Measurements from ENCODE around the gene TMEM269.

DNA sequence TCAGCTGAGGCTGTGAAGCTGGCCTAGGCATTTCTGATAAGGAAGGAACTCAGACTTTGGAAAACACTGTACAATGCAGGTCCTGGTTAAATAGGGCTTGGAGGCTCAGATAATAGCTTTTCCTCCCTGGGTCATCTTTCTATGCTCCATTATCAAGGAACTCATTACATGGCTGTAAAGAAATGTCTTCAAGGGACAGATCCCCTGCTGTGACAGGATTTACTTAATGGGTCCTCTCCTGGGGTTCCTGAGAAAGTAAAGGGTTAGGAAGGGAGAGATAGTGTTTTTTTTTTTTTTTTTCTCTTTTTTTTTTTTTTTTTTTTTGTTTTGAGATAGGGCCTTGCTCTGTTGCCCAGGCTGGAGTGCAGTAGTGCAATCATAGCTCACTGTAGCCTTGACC is 46.5 kb downstream of the TMEM269 start:
- TF ChIP-seq, protein P1, sequence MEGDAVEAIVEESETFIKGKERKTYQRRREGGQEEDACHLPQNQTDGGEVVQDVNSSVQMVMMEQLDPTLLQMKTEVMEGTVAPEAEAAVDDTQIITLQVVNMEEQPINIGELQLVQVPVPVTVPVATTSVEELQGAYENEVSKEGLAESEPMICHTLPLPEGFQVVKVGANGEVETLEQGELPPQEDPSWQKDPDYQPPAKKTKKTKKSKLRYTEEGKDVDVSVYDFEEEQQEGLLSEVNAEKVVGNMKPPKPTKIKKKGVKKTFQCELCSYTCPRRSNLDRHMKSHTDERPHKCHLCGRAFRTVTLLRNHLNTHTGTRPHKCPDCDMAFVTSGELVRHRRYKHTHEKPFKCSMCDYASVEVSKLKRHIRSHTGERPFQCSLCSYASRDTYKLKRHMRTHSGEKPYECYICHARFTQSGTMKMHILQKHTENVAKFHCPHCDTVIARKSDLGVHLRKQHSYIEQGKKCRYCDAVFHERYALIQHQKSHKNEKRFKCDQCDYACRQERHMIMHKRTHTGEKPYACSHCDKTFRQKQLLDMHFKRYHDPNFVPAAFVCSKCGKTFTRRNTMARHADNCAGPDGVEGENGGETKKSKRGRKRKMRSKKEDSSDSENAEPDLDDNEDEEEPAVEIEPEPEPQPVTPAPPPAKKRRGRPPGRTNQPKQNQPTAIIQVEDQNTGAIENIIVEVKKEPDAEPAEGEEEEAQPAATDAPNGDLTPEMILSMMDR (IDR thresholded peaks at IDR 0.05): no peak
- TF ChIP-seq POLR2AphosphoS5 (IDR thresholded peaks at IDR 0.05): no peak
- TF ChIP-seq POLR2A (IDR thresholded peaks at IDR 0.05): no peak

Measured in breast epithelium (tissue), 3 donors.